GM18520 (cell line): Measurements from ENCODE around the gene GID8.

ENCODE experiments used
- ATAC-seq: cut with Tn5 transposase; IDR thresholded peaks from one replicate; pipeline ENCODE4 v1.9.1; 2021; ENCODE audit not compliant: unreplicated experiment

GID8 gene

GRCh38 chr20:62938105-62938888, at the start of gene GID8:
Gene GID8, plus strand, starts transcription at chr20:62938147. Its CDS starts 3,356 bp downstream, at chr20:62941503.
- ATAC-seq, result peak; percentile 32

DNA sequence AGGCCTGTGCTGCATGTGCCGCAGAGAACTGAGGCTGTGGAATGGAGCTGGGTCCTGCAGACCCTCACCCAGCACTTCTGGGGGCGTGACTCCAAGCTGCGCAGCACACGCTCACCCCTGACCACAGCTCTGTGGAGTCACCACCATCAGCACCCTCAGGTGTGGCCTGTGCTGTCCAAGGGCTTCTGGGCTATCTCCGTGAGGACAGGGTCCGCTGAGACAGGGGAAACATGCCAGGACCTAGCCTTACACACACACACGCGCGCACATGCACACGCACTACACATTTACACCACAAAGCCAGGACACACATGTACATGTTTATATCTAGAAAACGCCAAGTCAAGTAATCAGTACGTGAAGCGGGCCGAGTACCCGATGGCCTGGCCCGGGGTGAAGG, 49.5 kb upstream of the GID8 start:
- no peak for ATAC-seq

DNA sequence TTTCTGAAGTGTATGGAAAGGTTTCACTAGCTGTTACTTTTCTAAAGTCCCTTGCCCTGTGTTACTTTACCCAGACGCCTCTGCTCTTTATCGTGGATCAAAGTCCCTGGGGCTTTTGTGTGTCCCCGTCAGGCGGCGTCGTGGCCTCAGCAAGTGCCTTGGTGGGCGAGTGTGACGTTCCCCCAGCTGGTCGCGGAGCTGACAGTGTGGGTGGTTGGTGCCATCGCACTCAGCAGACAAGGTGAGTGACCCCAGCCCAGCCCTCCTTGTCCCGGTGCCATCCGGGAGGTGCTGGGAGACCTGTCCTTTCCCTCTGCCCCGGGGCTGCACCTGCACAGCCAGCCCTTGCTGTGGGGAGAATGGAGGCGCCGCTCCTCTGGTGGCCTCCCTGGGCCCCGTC, 49.0 kb upstream of the GID8 start:
- ATAC-seq, result no peak

- ATAC-seq, result no peak
These were observed 48.5 kb upstream of the GID8 start for GRCh38 chr20:62889411-62889810.

DNA sequence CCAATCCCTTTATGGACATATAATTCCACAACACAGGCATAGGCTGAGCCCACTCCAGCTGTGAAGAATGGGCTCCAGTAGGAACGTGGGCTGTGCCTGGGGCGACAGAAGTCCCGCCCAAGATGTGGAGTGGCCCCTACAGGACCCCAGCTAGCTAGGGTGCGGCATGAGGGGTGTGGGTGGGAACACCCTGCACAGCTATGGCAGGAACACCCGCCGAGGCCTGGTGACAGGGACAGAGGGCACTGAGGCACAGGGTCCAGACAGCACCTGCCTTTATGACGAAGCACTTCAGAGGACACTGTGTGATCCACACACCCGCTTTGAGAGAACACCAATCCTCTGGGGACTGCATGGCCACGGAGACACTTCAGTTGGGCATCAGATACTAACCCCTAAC, 48.1 kb upstream of the GID8 start:
- no peak for ATAC-seq

DNA sequence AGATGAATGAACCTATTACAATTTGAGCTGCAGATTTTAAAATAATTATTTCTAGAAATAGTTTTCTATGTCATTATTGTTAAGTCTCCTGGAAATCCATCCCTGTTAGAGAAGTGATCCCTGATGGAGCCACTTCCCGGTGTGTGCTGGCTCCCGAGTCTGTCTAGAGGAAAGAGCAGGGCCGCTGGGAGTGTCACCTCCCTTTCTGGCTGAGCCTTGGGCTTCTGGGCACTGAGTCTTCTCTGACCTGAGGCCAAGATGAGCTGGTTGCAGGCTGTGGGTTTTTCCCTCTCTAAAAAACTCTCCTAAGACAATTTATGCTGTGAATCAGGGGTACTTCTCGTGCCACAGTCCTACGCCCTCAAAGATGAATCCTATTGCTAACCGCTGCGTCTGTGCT, 47.5 kb upstream of the GID8 start:
- ATAC-seq, result no peak

DNA sequence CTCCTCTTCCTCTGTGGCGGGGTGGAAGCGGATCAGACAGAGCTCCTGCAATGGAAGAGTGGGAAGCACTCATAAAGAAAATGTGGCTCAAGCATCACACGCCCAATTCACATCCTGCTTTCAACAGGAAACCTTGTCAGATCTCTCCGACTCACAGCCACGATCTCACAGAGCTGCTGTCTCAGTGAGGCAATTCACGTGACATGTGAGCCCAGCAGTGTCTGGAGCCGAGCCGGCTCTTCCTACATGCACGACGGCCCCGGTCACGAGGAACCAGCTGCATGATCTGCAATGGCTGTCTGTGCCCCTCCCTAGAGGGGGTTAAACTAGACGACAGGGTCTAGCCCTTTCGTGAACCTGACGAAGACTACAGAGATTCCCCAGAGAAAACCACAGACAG, 46.8 kb upstream of the GID8 start:
- no peak for ATAC-seq

DNA sequence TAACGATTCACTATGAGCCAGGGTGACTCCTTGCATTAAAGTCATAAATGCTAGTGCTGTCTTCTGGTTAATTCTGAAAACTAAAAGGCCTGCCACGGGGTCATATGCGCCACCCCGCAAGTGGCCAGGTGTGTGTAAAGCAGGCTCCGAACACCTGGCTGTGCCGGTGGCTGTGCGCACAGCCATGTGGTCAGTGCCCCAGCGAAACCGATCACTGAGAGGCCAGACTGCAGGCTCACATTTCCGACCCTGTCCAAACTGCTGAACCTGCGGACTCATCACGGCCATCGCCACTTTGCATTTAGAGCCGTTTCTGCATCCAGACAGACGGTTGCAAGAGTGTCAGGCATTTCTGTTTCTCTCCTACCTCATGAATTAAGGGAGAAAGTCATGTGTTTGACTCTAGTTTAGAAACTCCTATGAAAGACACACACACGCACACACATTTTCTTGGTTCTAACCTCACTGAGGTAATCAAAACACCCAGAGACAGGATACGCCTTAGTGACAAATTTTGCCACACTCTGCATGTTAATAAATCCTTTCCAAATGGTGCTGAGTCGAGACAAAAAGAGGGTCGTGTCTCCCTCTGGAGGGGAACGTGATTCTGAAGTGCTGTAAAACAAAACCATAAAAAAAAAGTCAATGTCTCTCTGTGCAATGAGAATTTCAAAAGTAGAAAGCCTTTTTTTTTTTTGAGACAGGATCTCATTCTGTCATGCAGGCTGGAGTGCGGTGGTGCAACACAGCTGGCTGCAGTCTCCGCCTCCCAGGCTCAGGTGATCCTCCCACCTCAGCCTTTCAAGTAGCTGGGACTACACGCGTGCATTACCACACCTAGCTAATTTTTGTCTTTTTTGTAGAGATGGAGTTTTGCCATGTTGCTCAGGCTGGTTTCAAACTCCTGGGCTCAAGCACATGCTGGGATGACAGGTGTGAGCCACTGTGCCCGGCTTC, 45.3 kb upstream of the GID8 start:
- no peak for ATAC-seq

- no peak for ATAC-seq
These were observed 44.2 kb upstream of the GID8 start for GRCh38 chr20:62893700-62894099.

- ATAC-seq, result no peak
These were observed 43.7 kb upstream of the GID8 start for GRCh38 chr20:62894261-62894660.

GRCh38 chr20:62895539-62895938, 42.4 kb upstream of the GID8 start:
- no peak for ATAC-seq

DNA sequence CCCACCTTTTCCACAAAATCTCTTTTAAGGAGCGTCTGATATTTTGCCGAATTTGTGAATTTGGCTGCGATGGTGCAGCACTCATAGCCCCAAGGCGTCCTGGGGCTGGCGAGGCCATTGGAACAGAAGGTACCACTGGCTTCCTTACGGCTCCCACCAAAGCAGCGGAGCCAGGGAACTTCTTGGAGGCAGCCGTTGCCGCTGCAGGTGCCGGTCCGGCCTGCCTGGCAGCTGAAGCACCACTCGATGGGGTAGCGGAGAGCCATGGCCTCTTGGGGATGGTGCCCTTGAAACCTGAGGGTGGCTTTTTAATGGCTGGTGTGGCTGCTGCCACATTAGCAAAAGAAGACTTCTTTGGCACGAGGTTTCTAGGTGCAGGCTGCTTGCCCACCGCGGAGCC, 41.4 kb upstream of the GID8 start:
- no peak for ATAC-seq

GRCh38 chr20:62897666-62898065, 40.3 kb upstream of the GID8 start:
- ATAC-seq, result no peak

DNA sequence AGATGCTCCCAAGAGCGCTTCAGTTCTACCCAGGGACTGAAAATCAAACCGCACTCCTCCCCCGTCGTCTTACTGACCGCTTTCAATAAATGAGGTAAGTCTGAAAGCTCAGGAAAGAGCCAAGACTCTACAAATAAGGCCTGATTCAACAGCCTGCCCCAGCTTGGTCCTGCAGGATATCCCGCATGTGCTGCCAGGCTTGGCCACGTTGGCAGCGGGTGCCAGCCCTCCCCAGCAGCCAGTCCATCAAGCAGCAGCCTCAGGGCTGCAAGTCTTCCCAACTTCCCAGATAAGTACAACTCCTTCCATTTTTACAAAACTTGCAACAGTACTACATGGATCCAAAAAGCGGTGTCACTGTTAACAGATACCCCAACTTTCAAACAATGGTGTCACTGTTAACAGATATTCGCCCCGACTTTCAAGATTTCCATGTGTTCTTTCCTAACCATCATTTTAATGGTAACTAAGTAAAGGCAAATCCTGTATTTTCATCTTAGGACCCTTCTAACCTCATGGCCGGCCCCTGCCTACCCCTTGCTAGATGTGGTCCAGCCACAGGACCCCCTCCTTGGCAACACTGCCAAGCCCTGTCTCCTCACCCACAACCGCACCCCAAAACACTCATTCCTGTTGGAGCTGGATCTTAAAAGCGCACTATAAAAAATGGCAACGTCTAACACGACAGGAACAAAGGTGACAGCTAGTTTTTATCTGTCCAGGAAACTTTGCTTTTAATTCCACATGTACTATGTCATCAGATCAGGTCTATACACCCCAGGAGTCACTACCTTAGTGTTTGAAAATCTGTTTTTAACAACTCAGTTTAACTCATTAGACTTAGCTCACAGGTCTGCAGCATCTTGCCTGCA, 39.6 kb upstream of the GID8 start:
- no peak for ATAC-seq

GRCh38 chr20:62898970-62899632, 38.8 kb upstream of the GID8 start:
- no peak for ATAC-seq

GRCh38 chr20:62899633-62900051, 38.3 kb upstream of the GID8 start:
- no peak for ATAC-seq

DNA sequence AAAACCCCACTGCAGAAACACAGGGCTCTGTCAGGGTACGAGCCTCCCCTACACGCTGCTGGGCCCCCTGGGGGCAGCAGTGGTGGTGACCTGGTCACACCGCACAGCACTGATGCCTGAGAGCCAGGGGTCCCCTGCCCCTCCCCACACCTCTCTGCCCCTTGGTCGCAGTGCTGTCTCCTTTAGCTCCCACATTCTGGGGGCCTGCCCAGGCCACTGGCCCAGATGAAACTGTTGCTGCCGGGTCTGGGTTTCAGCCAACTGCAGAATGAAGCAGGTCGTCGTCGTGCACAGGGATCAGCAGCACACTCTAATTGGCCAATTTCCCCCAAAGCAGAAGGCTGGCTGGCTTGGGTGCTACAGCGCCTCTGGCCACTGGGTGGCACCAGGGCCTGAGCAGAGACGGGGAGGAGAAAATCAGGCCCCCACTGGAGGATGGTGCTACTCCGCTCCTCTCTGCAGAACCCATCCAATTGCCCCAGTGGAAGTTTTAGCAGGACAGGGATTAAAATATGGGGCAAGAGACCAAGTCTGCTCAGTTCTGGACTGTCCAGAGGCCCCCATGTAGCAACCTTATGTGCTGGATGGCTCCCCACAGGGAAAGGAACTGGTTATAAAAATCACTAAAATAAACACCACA, 37.8 kb upstream of the GID8 start:
- ATAC-seq, result no peak

GRCh38 chr20:62900692-62901584, 37.0 kb upstream of the GID8 start:
- no peak for ATAC-seq

DNA sequence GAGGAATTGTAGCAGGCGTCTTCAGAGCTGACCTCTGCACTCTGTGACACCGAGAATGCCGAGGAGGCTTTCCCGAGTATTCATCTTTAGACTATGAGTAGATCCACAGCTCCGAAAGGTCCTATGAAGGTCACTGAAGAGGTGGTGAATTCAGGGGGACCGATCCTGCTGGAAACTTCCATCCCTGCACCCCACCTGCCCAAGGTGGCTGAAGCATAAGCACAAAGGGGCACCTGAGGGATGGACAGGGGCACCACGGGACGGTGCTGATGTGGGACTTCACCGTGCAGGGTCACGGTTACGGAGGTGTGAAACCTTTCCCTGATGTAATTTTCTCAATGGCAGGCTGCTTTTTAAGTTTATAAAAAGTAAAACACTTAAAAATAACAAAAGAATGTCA, 36.1 kb upstream of the GID8 start:
- no peak for ATAC-seq
